Esophagus muscularis mucosa (tissue), 2 donors: Measurements from ENCODE around the gene MYO1B.

Experiments used
- POLR2A ChIP-seq: fragments of 450-650 bp; IDR thresholded peaks from one replicate; pipeline ENCODE4 v1.6.1; 2017; ENCODE audit warnings: antibody characterized with exemption, moderate library complexity, mild to moderate bottlenecking, low read depth
- POLR2AphosphoS5 ChIP-seq, 2 donors: sonication (generic); formaldehyde crosslinking; IDR thresholded peaks; one replicate each; pipeline ENCODE4 v1.6.1; 2017; ENCODE audit warnings: antibody characterized with exemption in 2 of 2

- TF ChIP-seq POLR2AphosphoS5 (IDR thresholded peaks at IDR 0.05) (no peak), POLR2A (no peak)
Observed at GRCh38 chr2:191274413-191274815, 29.2 kb downstream of the MYO1B start.
